Measurements from ENCODE around the gene PHGDH.

GRCh38 chr1:119674111-119674526, 37.6 kb upstream of the PHGDH start:
- TF ChIP-seq CTCF (conservative IDR thresholded peaks at IDR 0.05): no peak
- TF ChIP-seq EZH2 (IDR thresholded peaks at IDR 0.05; ENCODE audit: low read depth): no peak
